Breast epithelium (tissue), 4 donors: ENCODE results near the gene PISD. TPM values are rescaled to one million over a fixed set of nuclear protein-coding genes. Genes with fewer than 3 reads are reported as not detected.

ENCODE experiments used
- DNase-seq, 2 donors: peaks; one replicate each; pipeline ENCODE4 v3.0.0-alpha.2; 2019; ENCODE audit warnings: low spot score in 2 of 2
- H3K27ac ChIP-seq, 2 donors: fragments of 200-600 bp; sonication (generic) in 1 of 2; one replicate each; pipeline ENCODE4 v1.5.1; 2016 to 2019; ENCODE audit warnings: mild to moderate bottlenecking in 1 of 2
- H3K27me3 ChIP-seq, 2 donors: fragments of 200-600 bp; sonication (generic) in 1 of 2; one replicate each; pipeline versions ENCODE4 v1.5.1 to v1.6.0; 2017 to 2019; ENCODE audit warnings: control low read depth in 1 of 2, mild to moderate bottlenecking in 1 of 2
- H3K36me3 ChIP-seq: fragments of 200-600 bp; one replicate; pipeline ENCODE4 v1.5.1; 2019
- H3K4me1 ChIP-seq, 2 donors: fragments of 200-600 bp; sonication (generic); one replicate each; pipeline ENCODE4 v1.5.1; 2016 to 2019; ENCODE audit warnings: control low read depth in 1 of 2
- H3K4me3 ChIP-seq, 3 donors: fragments of 200-600 bp; sonication (generic); 1 replicate in 2 of 3; 2 replicates in 1 of 3; pipeline ENCODE4 v1.5.1; 2016 to 2019; ENCODE audit warnings: mild to moderate bottlenecking in 3 of 3, moderate library complexity in 2 of 3
- H3K9me3 ChIP-seq, 2 donors: fragments of 200-600 bp; sonication (generic) in 1 of 2; one replicate each; pipeline ENCODE4 v1.5.1; 2016 to 2019; ENCODE audit warnings: control low read depth in 1 of 2
- POLR2A ChIP-seq: fragments of 450-650 bp; IDR thresholded peaks from one replicate; pipeline ENCODE4 v1.6.1; 2016; ENCODE audit warnings: antibody characterized with exemption, mild to moderate bottlenecking, moderate library complexity
- POLR2AphosphoS5 ChIP-seq, 3 donors: sonication (generic); formaldehyde crosslinking; IDR thresholded peaks; one replicate each; pipeline ENCODE4 v1.6.1; 2017; ENCODE audit warnings: antibody characterized with exemption in 3 of 3
- intact Hi-C: fragments of 100-400 bp; cut with DNase I; formaldehyde crosslinking; loops from one replicate; pipeline ENCODE4 v1.15.1; 2023; ENCODE audit warnings: low total_unique reads
- total RNA-seq, 3 donors: library from RNA; depleted of rRNA; stranded (reverse); fragments of >200 nt; gene quantifications; one replicate each; pipeline ENCODE4 v1.1.0, GENCODE V29; 2016
- TF ChIP-seq, protein P1 (sequence below), 3 donors: fragments of 450-650 bp; IDR thresholded peaks; one replicate each; pipeline ENCODE4 v1.5.1; 2016 to 2017; ENCODE audit warnings: antibody characterized with exemption in 3 of 3, mild to moderate bottlenecking in 3 of 3, moderate library complexity in 3 of 3

Gene PISD
- total RNA-seq, 3 donors from 2014 or later = 49.6 to 58.7 (median 57.0) TPM

DNA sequence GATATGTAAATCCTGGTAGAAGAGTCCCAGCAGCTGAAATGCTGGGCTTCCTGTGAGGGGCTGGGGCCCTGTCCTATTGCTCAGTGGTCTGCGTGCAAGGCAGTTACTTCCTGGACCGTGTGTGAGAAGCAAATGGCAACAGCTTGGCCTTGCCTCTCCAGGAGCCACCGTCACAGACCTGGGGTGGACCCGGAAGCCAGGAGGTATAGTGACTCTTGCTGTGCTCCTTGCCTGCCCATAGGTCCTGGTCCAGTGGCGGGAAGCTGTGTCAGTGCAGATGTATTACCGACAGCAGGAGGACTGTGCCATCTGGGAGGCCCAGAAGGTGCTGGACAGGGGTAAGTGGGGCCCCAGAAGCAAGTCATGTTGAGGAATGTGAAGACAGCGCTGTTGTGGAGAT is 54.3 kb downstream of the PISD start:
- intact Hi-C loops = no loop called here
- no peaks in the 10 kb centered on the region for H3K4me1 ChIP-seq
- H3K27ac ChIP-seq = no peak overlapping the region
- H3K27me3 ChIP-seq = no peaks in the 10 kb centered on the region
- DNase-seq = no peak
- H3K9me3 ChIP-seq = no peaks in the 10 kb centered on the region
- TF ChIP-seq, protein P1, sequence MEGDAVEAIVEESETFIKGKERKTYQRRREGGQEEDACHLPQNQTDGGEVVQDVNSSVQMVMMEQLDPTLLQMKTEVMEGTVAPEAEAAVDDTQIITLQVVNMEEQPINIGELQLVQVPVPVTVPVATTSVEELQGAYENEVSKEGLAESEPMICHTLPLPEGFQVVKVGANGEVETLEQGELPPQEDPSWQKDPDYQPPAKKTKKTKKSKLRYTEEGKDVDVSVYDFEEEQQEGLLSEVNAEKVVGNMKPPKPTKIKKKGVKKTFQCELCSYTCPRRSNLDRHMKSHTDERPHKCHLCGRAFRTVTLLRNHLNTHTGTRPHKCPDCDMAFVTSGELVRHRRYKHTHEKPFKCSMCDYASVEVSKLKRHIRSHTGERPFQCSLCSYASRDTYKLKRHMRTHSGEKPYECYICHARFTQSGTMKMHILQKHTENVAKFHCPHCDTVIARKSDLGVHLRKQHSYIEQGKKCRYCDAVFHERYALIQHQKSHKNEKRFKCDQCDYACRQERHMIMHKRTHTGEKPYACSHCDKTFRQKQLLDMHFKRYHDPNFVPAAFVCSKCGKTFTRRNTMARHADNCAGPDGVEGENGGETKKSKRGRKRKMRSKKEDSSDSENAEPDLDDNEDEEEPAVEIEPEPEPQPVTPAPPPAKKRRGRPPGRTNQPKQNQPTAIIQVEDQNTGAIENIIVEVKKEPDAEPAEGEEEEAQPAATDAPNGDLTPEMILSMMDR (IDR thresholded peaks at IDR 0.05) = no peak
- TF ChIP-seq POLR2A (no peak), POLR2AphosphoS5 (IDR thresholded peaks at IDR 0.05) (no peak)
- no peak overlapping the region for H3K4me3 ChIP-seq
- no peaks in the 10 kb centered on the region for H3K36me3 ChIP-seq

DNA sequence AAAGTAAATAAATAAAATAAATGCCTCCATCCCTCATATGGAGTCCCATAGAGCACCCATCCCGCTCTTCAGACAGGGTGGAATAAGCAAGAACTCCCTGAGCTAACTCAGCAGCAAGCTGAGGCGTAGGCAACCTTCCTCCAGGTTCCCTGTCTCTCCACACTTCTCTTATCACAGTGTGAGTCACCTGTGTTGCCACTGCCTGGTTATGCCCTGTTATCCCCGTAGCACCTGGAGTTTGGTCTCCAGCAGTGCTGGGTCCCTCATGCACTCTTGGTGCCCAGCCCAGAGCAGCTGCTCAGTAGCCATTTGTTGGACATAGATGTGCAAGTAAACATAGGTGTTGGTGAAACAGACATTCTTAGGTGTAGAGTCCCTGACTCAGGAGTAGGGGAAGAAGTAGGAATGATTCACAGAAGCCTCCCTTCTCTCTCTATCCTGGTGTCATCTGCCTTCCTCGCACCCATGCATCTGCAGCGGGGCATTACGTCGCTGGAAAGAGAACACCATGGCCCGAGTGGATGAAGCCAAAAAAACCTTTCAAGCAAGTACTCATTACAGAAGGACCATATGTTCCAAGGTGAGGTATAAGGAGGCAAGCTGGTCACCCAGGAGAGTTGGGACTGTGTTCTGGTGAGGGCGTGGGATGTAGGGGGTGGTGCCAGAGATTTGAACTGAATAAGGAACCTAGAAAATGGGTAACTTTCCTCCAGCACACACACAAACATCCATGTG is 56.0 kb downstream of the PISD start:
- H3K4me1 ChIP-seq = no peaks in the 10 kb centered on the region
- no peaks in the 10 kb centered on the region for H3K36me3 ChIP-seq
- no peaks in the 10 kb centered on the region for H3K27me3 ChIP-seq
- no peak overlapping the region for H3K4me3 ChIP-seq
- intact Hi-C loops = no loop called here
- no peaks in the 10 kb centered on the region for H3K9me3 ChIP-seq
- no peak for DNase-seq
- H3K27ac ChIP-seq = no peak overlapping the region
- TF ChIP-seq POLR2AphosphoS5 (IDR thresholded peaks at IDR 0.05) = no peak
- no peak for TF ChIP-seq POLR2A
- TF ChIP-seq, protein P1 (IDR thresholded peaks at IDR 0.05) = no peak

GRCh38 chr22:31604746-31605705 is 57.0 kb downstream of the PISD start:
- DNase-seq = no peak
- Histone ChIP-seq H3K27ac (no peak overlapping the region), H3K9me3 (no peaks in the 10 kb centered on the region), H3K36me3 (no peaks in the 10 kb centered on the region), H3K4me3 (no peak overlapping the region), H3K4me1 (no peaks in the 10 kb centered on the region), H3K27me3 (no peaks in the 10 kb centered on the region)
- intact Hi-C loops = no loop called here
- no peak for TF ChIP-seq POLR2AphosphoS5 (IDR thresholded peaks at IDR 0.05)
- TF ChIP-seq, protein P1 (IDR thresholded peaks at IDR 0.05) = no peak
- TF ChIP-seq POLR2A = no peak

DNA sequence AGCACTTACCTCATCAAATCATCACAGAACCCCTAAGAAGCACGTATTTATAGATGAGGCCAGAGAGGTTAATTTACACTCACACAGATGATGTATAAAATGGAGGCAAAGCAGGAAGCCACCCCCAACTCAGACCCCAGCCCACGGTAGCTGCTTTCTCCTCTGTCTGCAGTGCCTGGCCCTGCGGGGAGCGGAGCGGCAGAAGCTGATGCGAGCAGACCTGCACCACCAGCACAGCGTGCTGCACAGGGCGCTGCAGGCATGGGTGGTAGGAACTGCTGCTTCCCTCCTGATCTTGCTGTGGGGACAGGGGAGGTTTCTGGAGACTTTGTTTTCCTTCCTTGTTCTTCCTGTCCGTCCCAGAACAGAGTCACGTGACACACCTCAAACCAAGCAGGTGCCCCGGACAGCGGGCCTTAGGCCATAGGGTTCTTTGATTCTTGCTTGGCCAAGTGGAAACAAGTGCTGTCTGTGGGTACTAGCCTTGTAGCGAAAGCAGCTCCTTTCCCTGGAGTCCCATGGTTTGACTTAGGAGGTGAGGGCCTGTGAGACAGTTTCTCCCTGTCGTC is 57.8 kb downstream of the PISD start:
- Histone ChIP-seq H3K36me3 (no peaks in the 10 kb centered on the region), H3K27ac (no peak overlapping the region), H3K27me3 (no peaks in the 10 kb centered on the region), H3K4me3 (no peak overlapping the region), H3K9me3 (no peaks in the 10 kb centered on the region), H3K4me1 (no peaks in the 10 kb centered on the region)
- DNase-seq = no peak
- TF ChIP-seq, protein P1 (IDR thresholded peaks at IDR 0.05) = no peak
- no peak for TF ChIP-seq POLR2A
- no peak for TF ChIP-seq POLR2AphosphoS5 (IDR thresholded peaks at IDR 0.05)
- intact Hi-C loops = no loop called here

GRCh38 chr22:31603574-31603973 is 58.4 kb downstream of the PISD start:
- H3K36me3 ChIP-seq = no peaks in the 10 kb centered on the region

More at GRCh38 chr22:31603574-31603973, 58.4 kb downstream of the PISD start:
- intact Hi-C loops = no loop called here
- H3K27me3 ChIP-seq = no peaks in the 10 kb centered on the region
- no peak overlapping the region for H3K27ac ChIP-seq
- H3K4me3 ChIP-seq = no peak overlapping the region
- no peak for DNase-seq
- no peaks in the 10 kb centered on the region for H3K4me1 ChIP-seq
- TF ChIP-seq, protein P1 (IDR thresholded peaks at IDR 0.05) = no peak
- no peak for TF ChIP-seq POLR2A
- no peak for TF ChIP-seq POLR2AphosphoS5 (IDR thresholded peaks at IDR 0.05)
- H3K9me3 ChIP-seq = no peaks in the 10 kb centered on the region
